HTR-8/SVneo (cell line): Measurements from ENCODE around the gene SLX9.
A peak's percentile ranks its signal among the peaks of the same experiment; 100 is the strongest.

Source experiments
- DNase-seq: peaks from one replicate; pipeline ENCODE4 v3.0.0; 2011; ENCODE audit warnings: low spot score, mixed read lengths; ENCODE audit not compliant: insufficient read length
- FAIRE-seq: peaks from 2 replicates; lab custom pipeline; 2011; peaks lifted over from hg19 to GRCh38; lab: Jason Lieb, UNC

SLX9 gene

DNA sequence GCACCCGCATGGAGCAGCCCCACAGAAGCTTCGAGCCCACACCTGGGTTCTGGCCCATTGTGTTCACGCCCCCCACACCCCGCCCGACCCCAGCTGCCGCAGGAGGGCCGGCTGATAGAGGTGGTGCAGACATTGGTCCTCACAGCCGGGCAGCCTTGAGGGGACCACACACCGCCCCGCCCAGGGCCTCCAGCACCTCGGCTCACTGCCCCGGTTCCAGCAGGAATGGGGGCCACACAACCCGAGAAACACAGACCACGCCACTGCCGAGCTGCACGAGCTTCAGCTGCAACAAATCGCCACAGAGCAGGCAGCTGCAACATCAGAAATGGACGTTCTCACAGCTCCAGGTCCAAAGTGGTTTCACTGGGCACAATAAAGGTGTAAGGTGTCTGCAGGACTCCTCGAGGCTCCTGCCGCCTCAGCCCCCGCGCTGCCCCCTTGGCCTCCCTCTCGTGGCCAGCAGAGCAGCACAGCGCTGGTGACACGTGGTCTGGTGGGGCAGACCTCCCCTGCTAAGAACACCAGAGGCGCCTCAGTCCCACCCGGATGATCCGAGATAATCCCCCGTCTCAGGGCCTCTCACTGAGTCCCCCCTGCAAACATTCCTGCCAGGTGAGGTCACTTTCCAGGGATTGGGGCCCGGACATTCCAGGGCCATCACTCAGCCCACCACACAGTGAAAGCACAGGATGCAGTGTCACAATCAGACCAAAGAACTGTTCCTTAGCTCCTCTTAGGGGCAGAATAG is 72.3 kb downstream of the SLX9 start:
- FAIRE-seq (peak; percentile 96), DNase-seq (peak; percentile 98)

DNA sequence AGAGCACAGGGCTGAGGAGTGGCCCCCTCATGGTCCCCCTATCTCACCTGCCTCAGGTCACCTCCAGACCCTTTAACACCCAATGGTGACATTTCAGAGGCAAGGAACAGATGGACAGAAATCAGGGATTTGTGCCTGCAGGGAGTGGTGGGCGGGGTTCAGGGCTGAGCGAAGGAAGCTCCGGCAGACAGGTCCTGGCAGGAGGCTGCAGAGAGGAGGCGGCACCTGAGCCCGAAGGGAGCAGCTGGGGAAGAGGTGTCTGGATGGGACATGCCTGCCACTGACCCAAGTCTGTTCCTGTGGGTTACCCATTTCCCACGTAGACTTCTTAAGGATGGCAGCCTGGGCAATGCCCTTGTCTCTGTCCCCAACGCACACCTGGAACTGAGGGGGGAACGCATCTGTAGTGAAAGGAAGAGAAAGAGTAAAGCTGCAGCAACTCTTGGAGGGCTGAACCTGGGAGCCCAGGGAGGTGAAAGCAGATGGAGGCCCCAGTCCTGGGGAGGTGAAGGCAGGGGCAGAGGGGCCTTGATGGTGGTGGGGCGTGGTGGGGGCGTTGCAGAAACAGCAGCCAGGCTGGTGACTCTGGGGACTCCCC is 72.9 kb downstream of the SLX9 start:
- FAIRE-seq: no peak
- DNase-seq: peak; percentile 75

DNA sequence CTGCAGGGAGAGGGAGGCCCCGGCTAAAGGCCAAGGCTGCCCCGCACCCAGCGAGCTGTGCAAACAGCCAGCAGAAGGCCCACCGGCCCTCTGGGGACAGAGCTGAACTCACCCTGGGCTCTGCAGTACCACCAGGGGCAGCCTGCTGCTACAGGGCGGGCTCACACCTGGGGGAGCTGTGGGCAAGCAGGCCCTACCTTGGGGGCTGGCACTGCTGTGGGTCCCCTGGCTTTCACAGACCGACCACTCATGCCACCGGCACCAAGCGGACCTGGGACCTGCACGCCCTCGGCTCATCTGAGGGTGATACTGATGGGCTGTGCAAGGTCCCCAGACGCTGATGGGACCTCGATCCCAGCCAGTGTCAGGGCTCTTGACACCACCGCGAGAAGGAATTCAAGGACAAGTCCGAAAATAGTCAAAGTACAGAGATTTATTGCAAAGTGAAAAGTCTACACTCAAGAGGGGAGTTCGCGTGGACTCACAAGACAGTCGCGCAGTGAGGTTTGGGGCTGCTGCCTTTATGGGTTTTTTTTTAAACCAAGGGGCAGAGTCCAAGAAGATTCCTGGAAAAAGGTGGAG is 73.5 kb downstream of the SLX9 start:
- FAIRE-seq: no peak
- DNase-seq: no peak

GRCh38 chr21:45014747-45015468 is 75.1 kb downstream of the SLX9 start:
- no peak for FAIRE-seq

DNA sequence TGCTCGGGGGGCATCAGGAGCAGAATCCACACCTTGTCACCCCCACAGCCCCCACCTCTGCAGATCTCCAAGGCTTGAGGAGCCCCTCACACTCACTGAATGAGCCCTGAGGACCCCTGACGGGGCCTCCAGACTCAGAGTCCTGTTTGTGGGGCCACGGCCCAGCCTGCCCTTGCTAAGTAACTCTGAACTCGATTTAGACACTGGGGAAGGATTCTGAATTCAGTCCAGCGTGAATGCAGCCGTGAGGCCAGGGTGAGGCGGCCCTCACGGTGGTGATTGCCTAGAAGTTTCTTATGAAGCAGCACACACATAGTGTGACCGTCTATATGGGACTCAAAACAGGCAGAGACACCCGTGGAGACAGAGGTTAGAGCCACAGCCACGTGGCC is 75.6 kb downstream of the SLX9 start:
- FAIRE-seq (no peak), DNase-seq (no peak)

More at GRCh38 chr21:45014747-45015468, 75.1 kb downstream of the SLX9 start:
- no peak for DNase-seq

DNA sequence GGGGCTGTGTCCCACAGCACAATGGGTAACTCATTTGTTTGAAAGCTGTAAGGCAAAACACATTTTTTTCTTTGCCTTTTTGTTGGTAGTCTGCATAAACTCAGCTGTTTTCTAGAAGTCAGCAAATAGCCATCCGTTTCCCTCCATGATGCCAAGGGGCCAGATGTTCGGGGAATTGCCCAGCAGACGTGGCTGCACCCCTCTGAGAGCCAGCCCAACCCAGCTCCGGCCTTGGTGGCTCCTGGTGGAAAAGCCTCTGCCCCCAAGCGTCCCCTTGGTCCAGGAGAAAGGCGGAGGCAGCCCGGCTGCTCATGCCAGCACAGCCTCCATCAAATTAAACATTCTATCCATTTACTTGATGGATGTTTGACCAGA is 76.2 kb downstream of the SLX9 start:
- no peak for DNase-seq
- FAIRE-seq: no peak

GRCh38 chr21:45016406-45017038 is 76.7 kb downstream of the SLX9 start:
- no peak for FAIRE-seq
- no peak for DNase-seq

DNA sequence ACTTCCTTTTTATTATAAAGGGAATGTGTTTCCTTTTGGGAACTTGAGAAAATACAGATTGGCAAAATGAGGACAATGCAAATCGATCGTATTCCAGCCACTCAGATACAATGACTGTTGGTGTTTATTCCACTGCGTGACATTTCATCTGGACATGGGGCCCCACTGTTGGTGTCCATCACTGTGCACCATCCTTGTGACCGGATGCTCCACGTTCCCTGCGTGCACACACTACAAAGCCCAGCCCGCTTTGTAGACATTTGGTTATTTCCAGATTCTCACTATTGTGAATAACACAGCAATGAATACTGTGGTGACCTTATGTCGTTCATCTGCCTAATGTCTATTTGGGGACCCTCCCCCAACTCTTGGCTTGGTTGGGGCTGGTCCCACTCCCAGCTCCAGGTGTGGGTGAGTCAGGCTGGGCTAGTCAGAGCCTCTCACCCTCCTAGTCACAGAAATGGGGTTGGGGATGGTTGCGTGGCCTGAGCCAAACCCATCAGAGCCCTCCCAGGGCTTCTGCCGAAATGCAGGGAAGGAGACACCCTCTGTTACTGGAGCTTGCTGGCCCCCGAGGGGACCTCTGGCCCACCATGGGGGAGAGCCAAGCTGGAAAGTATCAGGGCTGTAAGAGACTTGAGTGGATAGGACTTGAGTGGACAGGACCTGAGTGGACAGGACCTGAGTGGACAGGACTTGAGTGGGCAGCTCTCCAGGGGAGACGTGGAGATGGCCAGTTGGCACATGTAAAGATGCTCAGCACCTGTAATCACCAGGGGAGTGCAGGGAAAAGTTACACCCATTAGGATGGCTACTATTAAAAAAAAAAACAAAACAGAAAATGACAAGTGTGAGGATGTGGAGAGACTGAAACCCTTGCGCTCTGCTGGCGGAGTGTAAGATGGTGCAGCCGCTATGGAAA is 77.5 kb downstream of the SLX9 start:
- no peak for DNase-seq

DNA sequence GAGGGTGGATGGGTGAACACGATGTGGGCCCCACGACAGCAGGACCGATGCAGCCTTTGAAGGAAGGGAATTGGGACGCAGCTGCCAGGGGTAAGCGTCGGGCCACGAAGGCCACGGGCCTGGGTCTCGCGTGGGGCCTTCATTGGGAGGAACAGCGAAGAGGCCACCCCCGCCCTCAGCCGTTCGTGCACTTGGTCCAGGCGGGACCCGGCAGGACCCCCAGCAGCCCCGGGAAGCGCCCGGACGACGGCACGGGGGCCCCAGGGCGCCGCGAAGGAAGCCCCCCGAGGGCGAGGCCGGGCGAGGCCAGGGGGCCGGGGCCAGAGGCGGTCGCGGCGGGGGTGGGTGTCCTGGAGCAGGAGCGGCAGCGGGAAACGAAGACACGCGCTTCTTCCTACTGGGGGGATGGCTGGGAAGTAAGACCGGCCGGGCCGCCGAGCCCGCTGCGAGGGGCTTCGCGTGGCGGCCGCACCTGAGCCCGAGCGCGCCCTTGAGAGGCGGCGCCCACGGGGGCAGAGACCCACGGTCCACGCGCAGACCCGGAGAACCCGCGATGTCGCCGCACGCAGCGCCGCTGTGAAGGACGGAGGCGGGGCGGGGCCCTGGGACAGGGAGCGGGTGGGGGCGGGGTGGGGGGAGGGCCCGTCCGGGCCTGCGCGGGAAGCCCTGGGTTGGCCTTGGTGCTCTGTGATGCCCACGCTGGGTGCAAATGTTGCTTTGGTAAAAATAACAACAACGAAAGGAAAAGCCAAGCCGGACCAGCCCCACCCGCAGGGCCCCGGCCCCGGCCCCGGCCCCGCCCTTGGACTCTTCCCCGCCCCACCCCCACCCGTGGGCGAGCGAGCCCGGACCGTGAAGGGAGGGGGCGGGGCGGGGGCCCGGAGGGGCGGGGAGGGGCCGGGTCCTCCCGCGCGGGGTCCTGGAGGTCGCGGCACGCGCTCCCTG is 78.6 kb downstream of the SLX9 start:
- no peak for FAIRE-seq
- no peak for DNase-seq

More for the DNA sequence above, 77.5 kb downstream of the SLX9 start:
- FAIRE-seq: no peak

- FAIRE-seq: no peak
Observed at GRCh38 chr21:45019076-45019886, 79.5 kb downstream of the SLX9 start.

GRCh38 chr21:45019887-45020537 is 80.2 kb downstream of the SLX9 start:
- DNase-seq (no peak), FAIRE-seq (no peak)

More at GRCh38 chr21:45019076-45019886, 79.5 kb downstream of the SLX9 start:
- no peak for DNase-seq

DNA sequence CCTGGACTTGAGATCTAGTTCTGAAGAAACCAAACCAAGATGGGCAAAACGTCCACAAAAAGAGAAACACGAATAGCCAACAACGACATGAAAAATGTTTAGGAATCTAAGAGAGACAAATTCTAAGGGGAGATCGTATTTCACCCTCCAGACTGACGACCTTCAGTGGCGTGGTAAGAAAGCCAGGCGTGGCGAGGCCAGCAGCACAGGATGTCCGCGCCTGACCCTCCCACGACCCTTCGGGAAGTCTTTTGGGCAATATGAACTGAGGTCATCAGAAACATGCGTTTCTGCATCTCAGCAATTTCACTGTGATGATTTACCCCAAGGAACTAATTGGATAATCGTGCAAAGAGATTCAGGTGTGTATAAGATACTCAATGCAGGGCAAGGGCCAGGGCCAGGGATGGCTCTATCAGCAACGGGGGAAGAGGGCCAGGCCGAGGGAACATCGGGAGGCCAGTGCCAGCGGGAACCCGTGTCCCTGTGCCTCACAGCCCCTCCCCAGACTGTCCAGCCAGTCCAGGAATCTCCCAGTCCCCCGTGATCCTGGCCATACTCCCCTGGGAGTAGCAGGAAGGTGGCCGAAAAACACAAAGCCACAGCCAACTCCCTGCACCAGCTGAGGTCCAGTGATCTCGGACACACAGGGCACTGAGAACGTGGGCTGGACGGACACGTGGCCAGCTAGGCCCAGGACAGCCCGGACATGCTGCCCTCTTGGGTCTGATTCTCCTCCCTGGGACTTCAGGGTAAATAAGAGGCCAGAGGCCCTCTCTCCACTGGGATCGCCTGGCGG is 81.0 kb downstream of the SLX9 start:
- no peak for FAIRE-seq

DNA sequence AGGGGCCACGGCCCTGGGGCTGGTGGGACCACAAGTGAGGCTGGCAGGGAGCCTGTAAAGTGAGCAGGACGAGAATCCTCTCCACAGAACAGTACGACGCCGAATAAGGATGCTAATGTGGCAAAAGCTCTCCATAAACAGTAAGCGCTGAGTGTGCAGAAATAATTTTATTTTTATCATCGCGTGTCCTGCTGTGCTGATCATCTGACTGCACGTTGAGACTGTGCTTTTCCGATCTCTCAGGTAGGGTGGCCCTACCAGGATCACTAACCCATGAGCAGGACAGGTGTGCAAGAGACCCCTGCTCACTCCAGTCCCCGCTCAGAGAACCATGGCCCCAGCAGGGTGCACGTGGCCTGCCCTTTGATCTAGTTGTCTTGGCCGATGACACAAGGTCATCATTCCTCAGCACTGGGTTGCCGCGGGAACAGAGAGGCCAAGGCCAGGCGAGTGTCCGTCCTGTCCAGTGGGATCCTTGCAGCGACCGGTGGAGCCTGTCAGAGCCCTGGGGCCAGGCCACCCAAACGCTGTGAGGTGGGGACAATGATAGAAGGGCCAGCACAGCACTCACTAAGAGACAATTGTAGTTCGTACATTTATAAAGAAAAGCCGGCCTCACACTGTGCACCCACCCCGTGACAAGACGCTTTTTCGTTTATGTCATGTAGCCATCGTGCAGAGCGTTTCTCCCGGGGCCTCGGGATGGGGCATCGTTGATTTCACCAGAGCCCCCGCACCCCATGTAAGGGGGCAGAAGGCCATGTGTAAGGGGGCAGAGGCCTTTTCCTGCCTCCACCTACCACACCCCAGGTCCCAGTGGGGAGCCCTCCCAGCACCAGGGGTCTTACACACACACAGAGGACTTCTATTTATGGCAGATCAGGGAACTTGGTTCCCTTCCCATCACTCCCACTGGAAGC is 81.9 kb downstream of the SLX9 start:
- FAIRE-seq (no peak), DNase-seq (no peak)

More for the DNA sequence above, 81.0 kb downstream of the SLX9 start:
- no peak for DNase-seq

DNA sequence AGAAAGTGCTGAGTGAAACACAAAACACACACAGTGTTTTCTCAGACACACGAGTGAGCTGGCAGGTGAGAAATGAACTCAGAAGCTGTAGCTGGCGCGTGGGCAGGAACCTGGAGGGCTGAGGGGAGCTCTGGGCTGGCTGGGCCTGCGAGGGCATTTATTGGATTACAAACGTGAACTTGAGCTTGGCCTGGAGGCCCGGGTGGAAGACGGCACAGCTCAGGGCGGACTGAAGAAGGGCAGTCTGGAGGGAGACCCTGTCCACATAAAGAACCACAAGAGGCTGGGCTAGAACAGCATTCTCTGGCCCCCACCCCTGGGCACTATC is 82.5 kb downstream of the SLX9 start:
- DNase-seq: no peak
- no peak for FAIRE-seq

DNA sequence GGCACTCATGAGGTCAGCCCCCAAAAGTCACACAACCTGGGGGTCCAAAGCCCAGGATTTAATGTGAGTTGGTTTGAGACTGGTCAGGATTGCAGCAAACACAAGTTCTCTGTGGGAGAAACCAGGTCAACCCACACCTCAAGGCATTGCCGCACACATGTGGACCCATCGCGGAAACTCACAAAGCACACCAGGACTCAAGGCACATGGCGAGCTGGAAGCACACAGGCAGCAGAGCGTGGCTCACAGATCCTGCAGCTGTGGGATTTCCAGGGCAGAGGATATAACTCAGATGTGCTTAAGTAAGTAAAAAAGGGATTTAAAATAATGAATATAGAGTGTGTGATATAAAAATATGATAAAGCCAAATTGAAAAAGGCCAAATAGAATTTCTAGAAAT is 82.9 kb downstream of the SLX9 start:
- DNase-seq (no peak), FAIRE-seq (no peak)
